HepG2 (cell line): ENCODE measurements around the gene UCKL1. TPM values are rescaled to one million over a fixed set of nuclear protein-coding genes. Genes with fewer than 3 reads are reported as not detected.

Experiments
- ARNT ChIP-seq: fragments of 450-650 bp; IDR thresholded peaks from 2 replicates; pipeline ENCODE4 v1.6.1; 2017
- ATF6 ChIP-seq: sonication (generic); formaldehyde crosslinking; conservative IDR thresholded peaks from 2 replicates; pipeline ENCODE4 v1.4.0; 2020; ENCODE audit warnings: missing genetic modification reagents
- BCL6 ChIP-seq: IDR thresholded peaks from 2 replicates; pipeline ENCODE4 v1.6.1; 2016; ENCODE audit warnings: missing genetic modification reagents, missing compliant biosample characterization
- CBX5 ChIP-seq: sonication (generic); formaldehyde crosslinking; IDR thresholded peaks from 2 replicates; pipeline ENCODE4 v1.4.0; 2020; ENCODE audit warnings: missing genetic modification reagents, borderline replicate concordance
- DZIP1 ChIP-seq: sonication (generic); formaldehyde crosslinking; IDR thresholded peaks from 2 replicates; pipeline ENCODE4 v1.5.0; 2020; ENCODE audit warnings: mild to moderate bottlenecking, missing genetic modification reagents
- ETV6 ChIP-seq: sonication (generic); formaldehyde crosslinking; conservative IDR thresholded peaks from 2 replicates; pipeline ENCODE4 v1.4.0; 2020; ENCODE audit warnings: missing genetic modification reagents
- HCFC1 ChIP-seq: fragments of 150-350 bp; IDR thresholded peaks from 2 replicates; pipeline ENCODE4 v1.6.1; 2014; ENCODE audit warnings: low read depth, low read length
- HOMEZ ChIP-seq: IDR thresholded peaks from 2 replicates; pipeline ENCODE4 v1.6.1; 2016; ENCODE audit warnings: low read depth
- LRRFIP1 ChIP-seq: sonication (generic); formaldehyde crosslinking; conservative IDR thresholded peaks from 2 replicates; pipeline ENCODE4 v1.4.0; 2020; ENCODE audit warnings: missing genetic modification reagents
- PHF21A ChIP-seq: sonication (generic); formaldehyde crosslinking; IDR thresholded peaks from 2 replicates; pipeline ENCODE4 v1.5.0; 2020; ENCODE audit warnings: mild to moderate bottlenecking, missing genetic modification reagents
- SMARCC2 ChIP-seq: fragments of 450-650 bp; IDR thresholded peaks from 2 replicates; pipeline ENCODE4 v1.6.1; 2017; ENCODE audit warnings: antibody characterized with exemption, mild to moderate bottlenecking
- SMYD3 ChIP-seq: sonication (generic); formaldehyde crosslinking; IDR thresholded peaks from 2 replicates; pipeline ENCODE4 v1.8.1; 2023; ENCODE audit warnings: mild to moderate bottlenecking, missing genetic modification reagents
- SRY ChIP-seq: sonication (generic); formaldehyde crosslinking; IDR thresholded peaks from 2 replicates; pipeline ENCODE4 v1.8.0; 2022; ENCODE audit warnings: mild to moderate bottlenecking, missing genetic modification reagents
- ZC3H13 ChIP-seq: sonication (generic); formaldehyde crosslinking; IDR thresholded peaks from 2 replicates; pipeline ENCODE4 v1.8.1; 2023; ENCODE audit warnings: mild to moderate bottlenecking, missing genetic modification reagents, moderate library complexity
- ZNF281 ChIP-seq: sonication (generic); formaldehyde crosslinking; IDR thresholded peaks from 2 replicates; pipeline ENCODE4 v1.4.0; 2020; ENCODE audit warnings: missing genetic modification reagents, borderline replicate concordance
- ZNF367 ChIP-seq: sonication (generic); formaldehyde crosslinking; IDR thresholded peaks from 2 replicates; pipeline ENCODE4 v1.4.0; 2020; ENCODE audit warnings: missing genetic modification reagents, borderline replicate concordance
- ZNF510 ChIP-seq: sonication (generic); formaldehyde crosslinking; IDR thresholded peaks from 2 replicates; pipeline ENCODE4 v1.4.0; 2020; ENCODE audit warnings: low read depth, mild to moderate bottlenecking, missing genetic modification reagents
- polyA plus RNA-seq, 8 experiments: library from polyadenylated mRNA; depleted of rRNA in 3 of 8; stranded (reverse) in 7 of 8; unstranded in 1 of 8; fragments of >200 nt; fragmentation: Illumina TruSeq in 4 of 8; extraction: Trizol in 4 of 8; gene quantifications; 2 replicates each; pipeline versions ENCODE4 v1.2.1 to v1.2.3, GENCODE V29; 2011 to 2016; ENCODE audit warnings: low read depth in 4 of 8, missing spikeins in 1 of 8, mixed read lengths in 1 of 8; ENCODE audit not compliant: insufficient read depth in 1 of 8
- total RNA-seq, 5 experiments: library from RNA; depleted of rRNA; stranded (reverse); fragments of >200 nt; fragmentation: Illumina TruSeq; extraction: Trizol; gene quantifications; 2 replicates each; pipeline ENCODE4 v1.2.3, GENCODE V29; 2016; ENCODE audit warnings: low read depth in 1 of 5

The UCKL1 gene
- total and polyA plus RNA-seq, 2 of the 13 experiments (the other 11 are each of a cell fraction or from before 2014, with no cell fraction given) = 50.2 to 126 TPM

- TF ChIP-seq DZIP1 (CRISPR knock-in tag) (peak; percentile 88; the same call in 1 of the 2 replicates), PHF21A (peak; percentile 42; the same call in 1 of the 2 replicates), ZNF367 (CRISPR knock-in tag) (0 out of 2 replicates have a peak, but pooled peaks have one; percentile 48), ZC3H13 (CRISPR knock-in tag) (0 out of 2 replicates have a peak, but pooled peaks have one; percentile 57), CBX5 (peak; percentile 16; the same call in 1 of the 2 replicates), BCL6 (CRISPR knock-in tag) (peak; percentile 46; the same call in 1 of the 2 replicates), LRRFIP1 (CRISPR knock-in tag) (no peak), HOMEZ (CRISPR knock-in tag) (no peak), ETV6 (no peak; the same call in 1 of the 2 replicates), SMYD3 (no peak), ZNF281 (peak; percentile 92), SRY (CRISPR knock-in tag) (peak; percentile 76; the same call in 1 of the 2 replicates), SMARCC2 (no peak), ATF6 (CRISPR knock-in tag) (no peak), HCFC1 (peak; percentile 7; the same call in 1 of the 2 replicates), ARNT (no peak), ZNF510 (CRISPR knock-in tag) (0 out of 2 replicates have a peak, but pooled peaks have one; percentile 53)
Measured at GRCh38 chr20:63969838-63970713, 13.9 kb upstream of the UCKL1 start, which contains the start of gene ZNF512B (continued).
